HepG2 (cell line): ENCODE results near the gene RGS14. TPM values are rescaled to one million over a fixed set of nuclear protein-coding genes. Genes with fewer than 3 reads are reported as not detected.

ENCODE experiments used
- ARID4A ChIP-seq: sonication (generic); formaldehyde crosslinking; IDR thresholded peaks from 2 replicates; pipeline ENCODE4 v1.5.0; 2020; ENCODE audit warnings: mild to moderate bottlenecking, missing genetic modification reagents, borderline replicate concordance
- ATF3 ChIP-seq: sonication (generic); formaldehyde crosslinking; IDR thresholded peaks from 2 replicates; pipeline ENCODE4 v1.4.0; 2020; ENCODE audit warnings: missing genetic modification reagents
- ATF5 ChIP-seq: sonication (generic); formaldehyde crosslinking; IDR thresholded peaks from 2 replicates; pipeline ENCODE4 v1.4.0; 2020; ENCODE audit warnings: mild to moderate bottlenecking, low read depth, missing genetic modification reagents
- IKZF4 ChIP-seq: sonication (generic); formaldehyde crosslinking; IDR thresholded peaks from 2 replicates; pipeline ENCODE4 v1.5.1; 2020; ENCODE audit warnings: borderline replicate concordance, mild to moderate bottlenecking, low read depth, missing genetic modification reagents; ENCODE audit errors: not compliant biosample characterization
- KMT2B ChIP-seq: IDR thresholded peaks from 2 replicates; pipeline ENCODE4 v1.6.1; 2016; ENCODE audit warnings: missing genetic modification reagents, missing compliant biosample characterization
- NONO ChIP-seq, 2 experiments: fragments of 450-650 bp in 1 of 2; sonication (generic) in 1 of 2; formaldehyde crosslinking in 1 of 2; IDR thresholded peaks in 1 of 2; conservative IDR thresholded peaks in 1 of 2; 2 replicates each; pipeline versions ENCODE4 v1.6.1 to v1.8.0; 2017 to 2022; ENCODE audit warnings: mild to moderate bottlenecking in 1 of 2, missing genetic modification reagents in 1 of 2, moderate library complexity in 1 of 2
- PBX2 ChIP-seq: IDR thresholded peaks from 2 replicates; pipeline ENCODE4 v1.6.1; 2016; ENCODE audit warnings: control low read depth
- RERE ChIP-seq: IDR thresholded peaks from 2 replicates; pipeline ENCODE4 v1.6.1; 2016; ENCODE audit warnings: low read depth, missing genetic modification reagents, missing compliant biosample characterization
- ZFP36L1 ChIP-seq: sonication (generic); formaldehyde crosslinking; IDR thresholded peaks from 2 replicates; pipeline ENCODE4 v1.8.0; 2022; ENCODE audit warnings: mild to moderate bottlenecking, missing genetic modification reagents, moderate library complexity
- ZFY ChIP-seq: sonication (generic); formaldehyde crosslinking; IDR thresholded peaks from 2 replicates; pipeline ENCODE4 v1.4.0; 2020; ENCODE audit warnings: missing genetic modification reagents
- ZNF180 ChIP-seq: sonication (generic); formaldehyde crosslinking; IDR thresholded peaks from 2 replicates; pipeline ENCODE4 v1.4.0; 2020; ENCODE audit warnings: low read depth, missing genetic modification reagents, borderline replicate concordance
- ZNF740 ChIP-seq: sonication (generic); formaldehyde crosslinking; IDR thresholded peaks from 2 replicates; pipeline ENCODE4 v1.4.0; 2020; ENCODE audit warnings: missing genetic modification reagents
- polyA plus RNA-seq, 8 experiments: library from polyadenylated mRNA; depleted of rRNA in 3 of 8; stranded (reverse) in 7 of 8; unstranded in 1 of 8; fragments of >200 nt; fragmentation: Illumina TruSeq in 4 of 8; extraction: Trizol in 4 of 8; gene quantifications; 2 replicates each; pipeline versions ENCODE4 v1.2.1 to v1.2.3, GENCODE V29; 2011 to 2016; ENCODE audit warnings: low read depth in 4 of 8, missing spikeins in 1 of 8, mixed read lengths in 1 of 8; ENCODE audit not compliant: insufficient read depth in 1 of 8
- total RNA-seq, 5 experiments: library from RNA; depleted of rRNA; stranded (reverse); fragments of >200 nt; fragmentation: Illumina TruSeq; extraction: Trizol; gene quantifications; 2 replicates each; pipeline ENCODE4 v1.2.3, GENCODE V29; 2016; ENCODE audit warnings: low read depth in 1 of 5

Gene RGS14
- total and polyA plus RNA-seq, 2 of the 13 experiments (the other 11 are each of a cell fraction or from before 2014, with no cell fraction given), result 11.1 to 17.2 TPM

- TF ChIP-seq ZNF180 (CRISPR knock-in tag), result no peak
- peak; percentile 48; the same call in 1 of the 2 replicates for TF ChIP-seq KMT2B (CRISPR knock-in tag)
- peak; percentile 44; the same call in 1 of the 2 replicates for TF ChIP-seq ARID4A (CRISPR knock-in tag)
- TF ChIP-seq PBX2 (CRISPR knock-in tag), result no peak
- no peak for TF ChIP-seq ATF5 (CRISPR knock-in tag)
- no peak for TF ChIP-seq ATF3
- no peak for TF ChIP-seq IKZF4 (CRISPR knock-in tag)
- TF ChIP-seq ZNF740 (CRISPR knock-in tag), result no peak
- TF ChIP-seq ZFP36L1 (CRISPR knock-in tag), result 0 out of 2 replicates have a peak, but pooled peaks have one; percentile 19
- peak; percentile 78 for TF ChIP-seq ZFY (CRISPR knock-in tag)
- no peak for TF ChIP-seq RERE (CRISPR knock-in tag)
- no peak for TF ChIP-seq NONO (IDR thresholded peaks at IDR 0.05)
- peak; percentile 55; the same call in 1 of the 2 replicates for TF ChIP-seq NONO (CRISPR knock-in tag; conservative IDR thresholded peaks at IDR 0.05)
Observed at GRCh38 chr5:177366528-177367322, 9.0 kb downstream of the RGS14 start (continued).
